ENCODE data around the gene GARIN5B. TPM values are rescaled to one million over a fixed set of nuclear protein-coding genes. Genes with fewer than 3 reads are reported as not detected.

The GARIN5B gene
- total RNA-seq, 1 donor from 2014 or later, result not detected

GRCh38 chr19:55355213-55355821, 7.7 kb downstream of the GARIN5B start:
- ATAC-seq (no peak), DNase-seq (no peak)
- TF ChIP-seq, protein P1, sequence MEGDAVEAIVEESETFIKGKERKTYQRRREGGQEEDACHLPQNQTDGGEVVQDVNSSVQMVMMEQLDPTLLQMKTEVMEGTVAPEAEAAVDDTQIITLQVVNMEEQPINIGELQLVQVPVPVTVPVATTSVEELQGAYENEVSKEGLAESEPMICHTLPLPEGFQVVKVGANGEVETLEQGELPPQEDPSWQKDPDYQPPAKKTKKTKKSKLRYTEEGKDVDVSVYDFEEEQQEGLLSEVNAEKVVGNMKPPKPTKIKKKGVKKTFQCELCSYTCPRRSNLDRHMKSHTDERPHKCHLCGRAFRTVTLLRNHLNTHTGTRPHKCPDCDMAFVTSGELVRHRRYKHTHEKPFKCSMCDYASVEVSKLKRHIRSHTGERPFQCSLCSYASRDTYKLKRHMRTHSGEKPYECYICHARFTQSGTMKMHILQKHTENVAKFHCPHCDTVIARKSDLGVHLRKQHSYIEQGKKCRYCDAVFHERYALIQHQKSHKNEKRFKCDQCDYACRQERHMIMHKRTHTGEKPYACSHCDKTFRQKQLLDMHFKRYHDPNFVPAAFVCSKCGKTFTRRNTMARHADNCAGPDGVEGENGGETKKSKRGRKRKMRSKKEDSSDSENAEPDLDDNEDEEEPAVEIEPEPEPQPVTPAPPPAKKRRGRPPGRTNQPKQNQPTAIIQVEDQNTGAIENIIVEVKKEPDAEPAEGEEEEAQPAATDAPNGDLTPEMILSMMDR (IDR thresholded peaks at IDR 0.05), result no peak
- intact Hi-C loops (cut with DNase I), result no loop called here
- H3K9me3 ChIP-seq, result no peaks in the 10 kb centered on the region
- H3K36me3 ChIP-seq, result no peaks in the 10 kb centered on the region
- no peak overlapping the region for H3K27ac ChIP-seq
- H3K27me3 ChIP-seq (ENCODE audit: low read depth), result peaks cover 58% of the 10 kb centered on the region
- no peak overlapping the region for H3K4me3 ChIP-seq
- H3K4me1 ChIP-seq, result peaks cover 8% of the 10 kb centered on the region

- H3K9me3 ChIP-seq, result no peaks in the 10 kb centered on the region
- intact Hi-C loops (cut with DNase I), result no loop called here
- TF ChIP-seq, protein P1 (IDR thresholded peaks at IDR 0.05), result no peak
- peak within 1 kb of the TSS; percentile 53 for H3K4me3 ChIP-seq
- peak; percentile 45 for DNase-seq
- no peak within 1 kb of the TSS for H3K27ac ChIP-seq
- H3K36me3 ChIP-seq, result no peaks in the 10 kb centered on the region
- H3K27me3 ChIP-seq (ENCODE audit: low read depth), result peaks cover 61% of the 10 kb centered on the region
- no peak for ATAC-seq
- H3K4me1 ChIP-seq, result peaks cover 8% of the 10 kb centered on the region
Measured at GRCh38 chr19:55354698-55355212, 8.3 kb downstream of the GARIN5B start, which contains the start of gene COX6B2. COX6B2 (minus strand) TSS chr19:55354719; CDS start chr19:55354521, 198 bp downstream.

DNA sequence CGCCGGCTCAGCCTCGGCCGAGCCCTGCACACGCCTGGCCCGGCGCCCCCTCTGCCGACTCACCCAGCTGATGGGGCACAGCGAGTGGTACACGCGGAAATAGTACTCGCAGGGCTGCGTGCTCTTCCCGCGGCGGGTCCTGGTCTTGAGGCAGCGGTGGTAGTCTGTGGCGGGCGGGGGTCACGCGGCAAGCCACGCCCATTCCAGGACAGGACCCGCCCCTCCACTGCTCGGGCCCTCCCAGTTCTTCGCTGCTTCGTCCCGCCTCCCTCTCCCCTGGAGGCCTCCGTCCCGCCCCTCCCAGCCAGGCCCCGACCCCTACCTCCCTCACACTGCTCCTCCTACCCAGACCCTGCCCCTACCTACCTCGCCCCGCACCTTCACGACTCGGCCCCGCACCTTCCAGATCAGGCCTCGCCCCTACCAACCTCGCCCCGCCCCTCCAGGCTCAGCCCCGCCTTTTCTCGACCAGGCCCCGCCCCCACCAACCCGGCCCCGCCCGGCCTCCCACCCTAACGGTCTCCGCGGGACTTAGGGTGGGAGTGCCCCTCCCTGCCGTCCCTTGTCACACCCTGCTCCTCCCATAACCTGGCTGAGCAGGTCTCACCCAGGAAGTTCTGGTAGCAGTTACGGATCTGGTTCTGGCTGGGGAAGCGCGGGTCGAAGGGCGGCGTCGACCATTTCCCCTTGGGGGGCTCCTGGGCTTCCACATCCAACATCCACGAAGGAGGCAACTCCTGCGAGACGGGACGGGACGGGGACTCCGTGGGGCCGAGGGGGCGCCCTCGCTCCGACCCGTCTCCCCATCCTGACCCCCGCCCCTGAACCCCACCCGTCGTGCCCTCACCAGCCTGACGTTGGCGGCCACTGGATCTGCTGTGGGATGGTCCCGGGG, 9.0 kb downstream of the GARIN5B start:
- intact Hi-C loops (cut with DNase I), result no loop called here
- TF ChIP-seq, protein P1 (IDR thresholded peaks at IDR 0.05), result no peak
- no peaks in the 10 kb centered on the region for H3K36me3 ChIP-seq
- DNase-seq, result peak; percentile 80
- H3K9me3 ChIP-seq, result no peaks in the 10 kb centered on the region
- H3K4me3 ChIP-seq, result peak overlapping the region; percentile 53
- peaks cover 8% of the 10 kb centered on the region for H3K4me1 ChIP-seq
- H3K27me3 ChIP-seq (ENCODE audit: low read depth), result peaks cover 61% of the 10 kb centered on the region
- no peak overlapping the region for H3K27ac ChIP-seq
- peak; percentile 72 to 89 for ATAC-seq

GRCh38 chr19:55353356-55353802, 9.7 kb downstream of the GARIN5B start:
- peaks cover 8% of the 10 kb centered on the region for H3K4me1 ChIP-seq
- no peak for ATAC-seq
- H3K27ac ChIP-seq, result no peak overlapping the region
- no peaks in the 10 kb centered on the region for H3K9me3 ChIP-seq
- no peak for DNase-seq
- peak overlapping the region; percentile 53 for H3K4me3 ChIP-seq
- no peaks in the 10 kb centered on the region for H3K36me3 ChIP-seq
- TF ChIP-seq, protein P1 (IDR thresholded peaks at IDR 0.05), result no peak
- intact Hi-C loops (cut with DNase I), result no loop called here
- H3K27me3 ChIP-seq (ENCODE audit: low read depth), result peaks cover 61% of the 10 kb centered on the region

DNA sequence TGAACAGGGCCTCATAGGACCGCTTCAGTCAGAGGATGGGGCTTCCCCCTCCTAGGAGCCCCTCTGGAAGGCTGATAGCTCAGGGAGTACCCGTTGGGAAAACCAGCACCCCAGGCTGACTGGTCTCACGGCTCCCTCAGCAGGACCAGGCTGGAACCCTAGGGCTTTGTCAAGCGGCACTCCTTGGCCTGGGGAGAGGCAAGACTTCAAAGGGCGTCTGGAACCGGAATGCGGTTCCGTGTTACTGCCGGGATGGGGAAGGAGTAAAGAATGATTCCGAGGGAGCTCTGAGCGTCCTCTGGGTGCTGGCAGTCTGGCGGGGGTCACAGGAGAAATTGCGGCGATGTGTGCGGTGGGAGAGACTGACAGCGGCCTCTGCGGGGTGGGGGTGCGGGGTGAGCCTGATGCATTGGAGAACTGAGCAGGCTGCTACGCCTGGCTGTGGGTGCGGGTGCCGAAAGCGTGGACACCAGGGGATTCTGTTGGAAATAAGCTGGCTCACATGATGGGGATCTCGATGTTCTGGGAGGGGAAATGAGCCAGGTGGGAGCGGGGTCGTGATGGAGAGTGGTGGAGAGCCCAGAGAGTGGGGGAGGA, 10.4 kb downstream of the GARIN5B start:
- no peak overlapping the region for H3K4me3 ChIP-seq
- no peak for DNase-seq
- intact Hi-C loops (cut with DNase I), result no loop called here
- H3K27me3 ChIP-seq (ENCODE audit: low read depth), result peaks cover 61% of the 10 kb centered on the region
- TF ChIP-seq, protein P1 (IDR thresholded peaks at IDR 0.05), result no peak
- H3K4me1 ChIP-seq, result peaks cover 8% of the 10 kb centered on the region
- H3K9me3 ChIP-seq, result no peaks in the 10 kb centered on the region
- H3K36me3 ChIP-seq, result no peaks in the 10 kb centered on the region
- no peak for ATAC-seq
- H3K27ac ChIP-seq, result no peak overlapping the region

Data from lower lobe of right lung (tissue), 2 donors.